T-helper 1 cell treated with Interleukin-12 subunit alpha and Interleukin-12 subunit beta and Interleukin-4 antibody, amounts not matched to agents 30 μg/mL and 1 μg/mL, for 36 hours (primary cell): ENCODE data around the gene THBS3.
"Not testable (repeated sequence)": the region's sequence is repeated elsewhere in the genome, so short reads cannot be mapped to it uniquely, and the experiment has no call there.

Source experiments
- H3K27ac Mint-ChIP-seq: one replicate; pipeline ENCODE4 v1.8.0; 2021; ENCODE audit warnings: mild to moderate bottlenecking, mixed read lengths
- H3K27me3 Mint-ChIP-seq: one replicate; pipeline ENCODE4 v1.8.0; 2021; ENCODE audit warnings: low read depth, mixed read lengths
- H3K36me3 Mint-ChIP-seq: one replicate; pipeline ENCODE4 v1.8.0; 2021; ENCODE audit warnings: low read depth, mixed read lengths
- H3K4me1 Mint-ChIP-seq: one replicate; pipeline ENCODE4 v1.8.0; 2021; ENCODE audit warnings: low read depth, mixed read lengths
- H3K4me3 Mint-ChIP-seq: one replicate; pipeline ENCODE4 v1.8.0; 2021; ENCODE audit warnings: mild to moderate bottlenecking, moderate library complexity, mixed read lengths
- H3K9me3 Mint-ChIP-seq: one replicate; pipeline ENCODE4 v1.8.0; 2021; ENCODE audit warnings: mixed read lengths

The THBS3 gene

GRCh38 chr1:155205035-155205434 lies 2.7 kb downstream of the THBS3 start:
- no peak overlapping the region for H3K27ac Mint-ChIP-seq
- peaks cover 3% of the 10 kb centered on the region for H3K36me3 Mint-ChIP-seq
- no peaks in the 10 kb centered on the region for H3K9me3 Mint-ChIP-seq
- no peak overlapping the region for H3K4me3 Mint-ChIP-seq
- H3K27me3 Mint-ChIP-seq = no peaks in the 10 kb centered on the region
- peaks cover 19% of the 10 kb centered on the region for H3K4me1 Mint-ChIP-seq

- H3K4me1 Mint-ChIP-seq = peaks cover 11% of the 10 kb centered on the region
- no peak overlapping the region for H3K27ac Mint-ChIP-seq
- no peak overlapping the region for H3K4me3 Mint-ChIP-seq
- no peaks in the 10 kb centered on the region for H3K27me3 Mint-ChIP-seq
- no peaks in the 10 kb centered on the region for H3K9me3 Mint-ChIP-seq
- peaks cover 7% of the 10 kb centered on the region for H3K36me3 Mint-ChIP-seq
Observed at GRCh38 chr1:155202731-155203515, 4.8 kb downstream of the THBS3 start.

GRCh38 chr1:155202198-155202597 lies 5.5 kb downstream of the THBS3 start:
- no peak overlapping the region for H3K4me3 Mint-ChIP-seq
- H3K27ac Mint-ChIP-seq = no peak overlapping the region
- peaks cover 13% of the 10 kb centered on the region for H3K36me3 Mint-ChIP-seq
- peaks cover 6% of the 10 kb centered on the region for H3K4me1 Mint-ChIP-seq
- H3K9me3 Mint-ChIP-seq = no peaks in the 10 kb centered on the region
- no peaks in the 10 kb centered on the region for H3K27me3 Mint-ChIP-seq

GRCh38 chr1:155200920-155201319 lies 6.8 kb downstream of the THBS3 start:
- Mint-ChIP-seq H3K4me3 (no peak overlapping the region), H3K27ac (no peak overlapping the region), H3K36me3 (peaks cover 17% of the 10 kb centered on the region), H3K4me1 (peaks cover 3% of the 10 kb centered on the region), H3K9me3 (no peaks in the 10 kb centered on the region), H3K27me3 (no peaks in the 10 kb centered on the region)

- H3K4me1 Mint-ChIP-seq = peaks cover 10% of the 10 kb centered on the region
- H3K4me3 Mint-ChIP-seq = no peak overlapping the region
- no peak overlapping the region for H3K27ac Mint-ChIP-seq
- peaks cover 17% of the 10 kb centered on the region for H3K36me3 Mint-ChIP-seq
- no peaks in the 10 kb centered on the region for H3K9me3 Mint-ChIP-seq
- no peaks in the 10 kb centered on the region for H3K27me3 Mint-ChIP-seq
Observed at GRCh38 chr1:155199792-155200191, 7.9 kb downstream of the THBS3 start.

GRCh38 chr1:155198547-155198906 lies 9.2 kb downstream of the THBS3 start:
- no peak overlapping the region for H3K4me3 Mint-ChIP-seq
- peaks cover 17% of the 10 kb centered on the region for H3K36me3 Mint-ChIP-seq
- H3K27me3 Mint-ChIP-seq = no peaks in the 10 kb centered on the region
- peaks cover 20% of the 10 kb centered on the region for H3K4me1 Mint-ChIP-seq
- no peaks in the 10 kb centered on the region for H3K9me3 Mint-ChIP-seq
- no peak overlapping the region for H3K27ac Mint-ChIP-seq

GRCh38 chr1:155197901-155198546 lies 9.7 kb downstream of the THBS3 start:
- no peaks in the 10 kb centered on the region for H3K27me3 Mint-ChIP-seq
- no peak overlapping the region for H3K4me3 Mint-ChIP-seq
- H3K36me3 Mint-ChIP-seq = peaks cover 17% of the 10 kb centered on the region
- H3K9me3 Mint-ChIP-seq = no peaks in the 10 kb centered on the region
- no peak overlapping the region for H3K27ac Mint-ChIP-seq
- peaks cover 24% of the 10 kb centered on the region for H3K4me1 Mint-ChIP-seq

- Mint-ChIP-seq H3K4me1 (peaks cover 31% of the 10 kb centered on the region), H3K9me3 (no peaks in the 10 kb centered on the region), H3K4me3 (no peak overlapping the region), H3K36me3 (peaks cover 19% of the 10 kb centered on the region), H3K27me3 (no peaks in the 10 kb centered on the region), H3K27ac (no peak overlapping the region)
Observed at GRCh38 chr1:155196893-155197638, 10.6 kb downstream of the THBS3 start.

GRCh38 chr1:155196103-155196892 lies 11.4 kb downstream of the THBS3 start:
- Mint-ChIP-seq H3K9me3 (no peaks in the 10 kb centered on the region), H3K27me3 (no peaks in the 10 kb centered on the region), H3K27ac (peak overlapping the region; percentile 49)

GRCh38 chr1:155195201-155196102 lies 12.2 kb downstream of the THBS3 start:
- H3K27me3 Mint-ChIP-seq = no peaks in the 10 kb centered on the region
- peak overlapping the region; percentile 82 for H3K27ac Mint-ChIP-seq
- no peaks in the 10 kb centered on the region for H3K9me3 Mint-ChIP-seq

More at GRCh38 chr1:155196103-155196892, 11.4 kb downstream of the THBS3 start:
- Mint-ChIP-seq H3K4me1 (peaks cover 34% of the 10 kb centered on the region), H3K36me3 (peaks cover 22% of the 10 kb centered on the region), H3K4me3 (peak overlapping the region; percentile 82)

GRCh38 chr1:155193991-155194240 lies 13.8 kb downstream of the THBS3 start:
- Mint-ChIP-seq H3K4me1 (peaks cover 34% of the 10 kb centered on the region), H3K27ac (peak overlapping the region; percentile 99), H3K4me3 (peak overlapping the region; percentile 90), H3K36me3 (peaks cover 18% of the 10 kb centered on the region)
- not testable (repeated sequence) for H3K9me3 Mint-ChIP-seq, H3K27me3 Mint-ChIP-seq

More at GRCh38 chr1:155195201-155196102, 12.2 kb downstream of the THBS3 start:
- H3K4me1 Mint-ChIP-seq = peaks cover 34% of the 10 kb centered on the region
- H3K4me3 Mint-ChIP-seq = peak overlapping the region; percentile 82
- peaks cover 22% of the 10 kb centered on the region for H3K36me3 Mint-ChIP-seq

GRCh38 chr1:155193275-155193990 lies 14.3 kb downstream of the THBS3 start:
- no peaks in the 10 kb centered on the region for H3K9me3 Mint-ChIP-seq
- peaks cover 18% of the 10 kb centered on the region for H3K36me3 Mint-ChIP-seq
- peaks cover 34% of the 10 kb centered on the region for H3K4me1 Mint-ChIP-seq
- no peaks in the 10 kb centered on the region for H3K27me3 Mint-ChIP-seq
- peak overlapping the region; percentile 99 for H3K27ac Mint-ChIP-seq
- peak overlapping the region; percentile 90 for H3K4me3 Mint-ChIP-seq
